COR-L47 (cell line): Measurements from ENCODE around the gene VPS8.
A peak's percentile ranks its signal among the peaks of the same experiment; 100 is the strongest.
"Not testable (repeated sequence)": the region's sequence is repeated elsewhere in the genome, so short reads cannot be mapped to it uniquely, and the experiment has no call there.

ENCODE experiments used
- DNase-seq: peaks from one replicate; lab custom pipeline; 2025; lab: John Stamatoyannopoulos, UW

Gene VPS8

DNA sequence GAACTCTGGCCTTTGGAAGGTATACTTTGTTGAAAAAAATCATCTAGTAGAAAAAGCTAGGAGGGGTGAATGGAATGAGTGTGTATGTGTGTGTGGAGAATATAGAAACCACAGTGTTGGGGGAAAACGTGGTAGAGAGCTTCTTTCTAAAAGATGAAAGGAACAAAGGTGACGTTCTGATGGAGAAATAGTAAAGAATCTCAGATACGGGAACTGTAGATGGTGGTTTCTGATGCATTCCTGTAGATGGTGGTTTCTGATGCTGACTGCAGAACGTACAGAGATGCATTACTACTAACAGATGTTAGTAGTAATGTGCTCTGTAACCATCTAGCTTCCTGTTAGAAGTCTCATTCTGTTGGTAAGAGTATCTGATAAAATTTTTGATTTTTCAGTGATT lies 60.2 kb downstream of the VPS8 start:
- DNase-seq = no peak

DNA sequence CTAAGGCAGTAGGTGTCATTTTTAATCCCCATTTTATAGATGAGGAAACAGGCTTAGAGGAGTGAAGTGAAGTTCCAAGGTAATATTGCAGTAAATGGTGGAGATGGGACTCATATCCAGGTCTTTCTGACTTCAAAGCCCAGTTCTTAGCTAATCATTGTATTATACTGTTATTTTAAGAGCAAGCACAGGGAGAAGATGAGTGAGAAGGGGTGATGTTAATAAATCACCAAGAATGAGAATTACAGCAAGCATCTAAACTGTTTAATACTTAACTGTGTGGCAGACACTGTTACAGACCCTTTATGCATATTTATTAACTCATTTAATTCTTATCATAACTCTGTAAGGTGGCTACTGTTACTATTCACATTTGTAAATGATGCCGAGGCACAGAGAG lies 61.2 kb downstream of the VPS8 start:
- DNase-seq = no peak

DNA sequence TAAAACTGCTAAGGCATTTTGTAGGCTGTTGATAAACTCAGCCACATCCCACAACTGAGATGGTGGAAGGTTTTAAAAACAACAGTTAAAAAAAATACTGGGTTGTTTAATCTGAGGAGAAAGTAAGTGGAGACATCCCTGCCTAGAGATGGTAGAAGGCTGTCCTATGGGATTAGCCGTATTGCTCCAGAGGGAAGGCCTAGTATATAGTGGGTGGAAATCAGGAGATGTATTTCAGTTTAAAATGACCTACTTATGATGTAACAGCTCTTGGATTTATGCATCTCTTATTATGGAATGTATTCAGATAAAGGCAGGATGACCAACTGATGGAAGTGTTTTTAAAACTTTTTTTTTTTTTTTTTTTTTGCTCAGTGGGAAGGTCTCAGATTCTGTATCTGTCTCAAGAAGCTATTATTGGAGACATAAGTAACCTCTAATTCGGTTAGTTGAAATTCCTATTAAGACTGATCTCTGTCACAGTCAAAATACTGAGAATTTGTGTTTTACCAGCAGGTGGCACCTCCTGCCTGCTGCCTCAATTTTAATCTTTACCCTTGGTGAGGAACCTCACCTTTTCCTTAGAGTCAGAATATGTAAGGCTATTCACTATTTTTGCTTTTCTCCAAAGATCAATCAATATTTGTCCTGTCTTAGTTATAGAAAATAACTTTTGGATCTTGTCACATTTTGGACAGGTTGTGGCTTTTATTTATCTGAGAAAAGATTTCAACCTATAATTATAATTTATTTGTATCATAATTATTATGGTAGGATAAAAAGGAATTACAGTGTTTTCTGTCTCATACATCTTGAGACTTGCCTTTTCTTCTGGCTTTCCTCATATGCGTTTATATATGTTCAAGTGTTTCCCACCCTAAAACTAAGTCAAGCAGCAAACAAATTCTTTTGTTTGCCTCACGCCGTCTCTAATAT lies 63.0 kb downstream of the VPS8 start:
- DNase-seq = peak; percentile 61

DNA sequence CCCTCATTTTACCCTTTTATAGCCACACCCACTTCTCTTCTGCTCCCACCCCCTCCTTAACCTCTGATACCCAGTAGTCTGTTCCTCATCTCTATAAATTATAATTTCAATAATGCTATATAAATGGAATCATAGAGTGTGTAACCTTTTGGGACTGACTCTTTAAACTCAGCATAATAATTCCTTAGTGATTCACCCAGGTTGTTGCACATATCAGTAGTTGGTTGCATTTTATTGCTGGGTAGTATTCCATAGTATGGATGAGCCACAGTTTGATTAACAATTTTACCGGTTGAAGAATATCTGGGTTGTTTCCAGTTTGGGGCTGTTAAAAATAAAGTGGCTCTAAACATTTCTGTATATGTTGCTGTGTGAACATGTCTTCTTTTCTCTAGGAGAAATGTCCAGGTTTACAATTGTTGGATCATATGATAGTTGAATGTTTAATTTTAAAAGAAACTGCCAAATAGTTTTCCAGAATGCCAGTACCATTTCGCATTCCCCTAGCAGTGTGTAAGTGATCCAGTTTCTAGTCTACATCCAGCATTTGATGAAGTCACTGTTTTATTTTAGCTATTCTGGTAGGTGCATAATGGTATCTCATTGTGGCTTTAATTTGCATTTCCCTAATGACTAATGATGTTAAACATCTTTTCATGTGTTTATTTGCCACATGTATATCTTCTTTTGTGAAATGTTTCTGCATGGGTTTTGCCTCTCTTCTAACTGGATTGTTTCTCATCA lies 68.5 kb downstream of the VPS8 start:
- DNase-seq = no peak

GRCh38 chr3:184884359-184885017 lies 72.5 kb downstream of the VPS8 start:
- DNase-seq = no peak

- no peak for DNase-seq
Measured at GRCh38 chr3:184885112-184885511, 73.1 kb downstream of the VPS8 start.

DNA sequence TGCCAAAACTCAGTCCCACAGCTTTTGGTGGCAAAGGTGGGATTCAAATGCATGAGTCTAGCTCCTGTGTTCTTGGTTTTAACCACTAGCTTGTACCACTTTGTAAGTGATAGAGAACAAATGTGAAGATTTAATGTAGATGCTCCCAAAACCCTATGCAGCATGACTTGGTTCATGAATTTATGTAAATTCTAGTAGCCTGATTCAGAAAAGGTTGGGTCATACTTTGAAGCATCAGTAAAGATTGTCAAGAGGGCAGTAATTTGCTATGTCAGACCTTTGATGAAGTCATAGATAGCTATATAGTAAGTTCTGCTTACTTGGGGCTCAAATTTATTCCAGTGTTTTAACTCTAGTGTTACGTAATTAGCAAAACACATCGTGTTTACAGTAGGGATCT lies 75.6 kb downstream of the VPS8 start:
- DNase-seq = no peak

GRCh38 chr3:184889312-184889904 lies 77.4 kb downstream of the VPS8 start:
- no peak for DNase-seq

GRCh38 chr3:184894051-184894450 lies 82.1 kb downstream of the VPS8 start:
- no peak for DNase-seq

- no peak for DNase-seq
Measured at GRCh38 chr3:184895350-184895749, 83.4 kb downstream of the VPS8 start.

DNA sequence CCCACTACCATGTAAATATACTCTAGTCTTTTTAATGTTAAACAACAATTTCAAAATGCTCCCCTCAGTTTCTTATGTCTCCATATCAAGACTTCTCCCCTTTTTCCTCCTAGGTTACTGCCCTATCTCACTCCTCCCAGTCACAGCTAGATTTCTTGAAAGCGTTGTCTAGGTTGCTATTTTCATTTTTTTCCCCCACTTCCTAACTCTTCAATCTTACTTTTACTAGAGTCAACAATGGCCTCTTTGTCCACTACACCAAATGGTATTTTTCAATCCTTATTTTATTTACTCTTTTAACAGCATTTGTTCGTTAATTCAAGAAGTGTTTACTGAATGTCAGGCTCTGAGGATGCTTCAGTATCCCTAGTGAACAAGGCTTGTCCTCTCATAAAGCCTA lies 84.4 kb downstream of the VPS8 start:
- DNase-seq = no peak

- no peak for DNase-seq
Measured at GRCh38 chr3:184899953-184900595, 88.1 kb downstream of the VPS8 start.

DNA sequence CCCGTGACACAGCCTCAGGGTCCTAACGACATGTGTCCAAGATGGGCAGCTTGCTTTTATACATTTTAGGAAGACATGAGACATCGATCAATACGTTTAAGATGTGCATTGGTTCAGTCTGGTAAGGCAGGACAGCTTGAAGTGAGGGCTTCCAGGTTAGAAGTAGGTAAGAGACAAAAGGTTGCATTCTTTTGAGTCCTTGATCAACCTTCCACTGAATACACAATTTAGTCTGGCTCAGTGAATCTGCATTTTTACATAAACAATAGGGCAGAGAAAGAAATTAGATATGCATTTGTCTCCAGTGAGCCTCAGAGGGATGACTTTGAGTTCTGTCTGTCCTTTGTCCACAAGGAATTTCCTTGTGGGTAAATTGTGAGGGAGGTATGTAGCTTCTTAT lies 95.1 kb downstream of the VPS8 start:
- not testable (repeated sequence) for DNase-seq

DNA sequence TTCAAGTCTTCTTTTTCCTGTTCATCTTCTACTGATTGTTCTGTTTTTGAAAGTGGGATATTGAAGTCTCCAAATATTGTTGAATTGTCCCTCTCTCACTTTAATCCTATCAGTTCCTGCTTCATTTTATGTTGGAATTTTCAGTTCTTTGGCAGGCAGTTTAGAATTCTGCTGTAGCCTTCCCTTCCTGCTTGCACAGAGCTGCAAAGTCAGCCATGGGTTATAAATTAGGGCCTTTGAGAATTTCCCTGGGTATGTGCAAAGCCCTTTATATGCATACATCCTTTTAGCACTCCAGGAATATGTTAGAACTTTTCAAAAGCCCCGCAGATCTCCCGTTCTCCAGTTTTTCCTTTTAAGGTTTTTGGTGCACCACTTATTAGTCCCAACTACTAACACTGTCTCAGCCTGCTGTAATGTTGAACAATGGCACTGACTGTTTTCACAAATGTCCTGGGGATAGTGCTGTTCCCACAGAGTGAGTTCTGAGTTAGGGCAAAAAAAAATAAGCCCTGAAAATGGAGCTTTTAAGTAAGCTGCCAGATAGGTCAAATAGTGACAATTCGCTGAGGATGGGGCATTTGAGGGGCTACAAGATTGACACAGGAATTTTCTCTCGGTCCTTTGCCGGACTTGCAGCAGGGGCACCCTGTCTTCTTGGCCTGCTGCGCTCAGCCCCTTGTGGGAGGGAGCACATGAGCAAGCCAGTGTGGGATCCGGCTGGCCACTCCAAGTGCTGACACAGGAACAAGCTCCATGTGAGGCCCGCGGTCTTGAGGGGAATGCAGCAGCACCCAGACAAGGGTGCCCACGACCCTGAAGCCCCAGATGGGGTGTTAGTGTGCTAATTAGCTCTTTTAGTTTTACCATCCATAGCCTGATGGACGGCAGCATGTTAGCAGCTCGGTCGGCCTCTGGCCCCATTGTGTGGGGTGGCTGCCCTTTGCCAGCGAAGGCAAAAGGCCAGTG lies 96.0 kb downstream of the VPS8 start:
- no peak for DNase-seq

DNA sequence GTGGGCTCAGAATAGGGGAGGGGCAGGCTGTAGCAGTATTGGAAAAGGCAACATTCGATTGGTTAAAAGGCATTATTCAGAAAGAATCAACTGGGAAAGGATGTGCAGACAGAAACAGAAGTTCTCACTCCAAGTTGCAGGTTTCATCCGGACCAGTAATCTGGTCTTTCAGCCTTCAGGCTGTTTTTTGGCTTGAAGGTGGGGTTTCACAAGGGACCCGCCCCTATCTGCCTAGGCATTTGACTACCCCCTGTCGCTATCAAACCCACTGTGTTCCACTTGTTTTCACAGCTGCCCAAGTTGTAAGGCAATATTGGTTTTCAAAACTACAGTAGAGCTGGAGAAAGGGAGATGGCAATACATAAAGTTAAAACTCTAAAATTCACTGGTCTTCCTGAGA lies 96.9 kb downstream of the VPS8 start:
- DNase-seq = no peak

DNA sequence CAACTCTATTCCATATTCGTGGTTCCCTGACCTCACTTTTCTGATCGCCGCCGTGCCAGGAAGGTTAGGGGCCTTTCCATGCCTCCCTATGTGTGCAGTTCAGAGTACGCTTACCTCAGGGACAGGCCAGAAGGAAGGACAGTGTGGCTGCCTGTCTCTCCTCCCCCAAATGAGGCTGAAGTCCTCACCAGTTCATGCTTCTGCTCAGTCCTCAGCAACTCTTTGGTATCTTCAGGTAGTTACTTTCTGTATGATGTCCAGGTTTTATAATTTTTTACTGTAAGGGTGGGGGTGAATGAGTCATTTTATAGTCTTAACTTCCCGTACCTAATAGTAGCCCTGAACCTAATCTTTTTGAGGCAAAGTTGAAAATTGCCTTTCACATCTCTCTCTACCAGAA lies 98.7 kb downstream of the VPS8 start:
- no peak for DNase-seq

GRCh38 chr3:184911570-184911969 lies 99.6 kb downstream of the VPS8 start:
- DNase-seq = no peak

- no peak for DNase-seq
Measured at GRCh38 chr3:184912163-184912562, 100.2 kb downstream of the VPS8 start.

- no peak for DNase-seq
Measured at GRCh38 chr3:184914628-184915027, 102.7 kb downstream of the VPS8 start.

GRCh38 chr3:184918750-184919149 lies 106.8 kb downstream of the VPS8 start:
- no peak for DNase-seq

DNA sequence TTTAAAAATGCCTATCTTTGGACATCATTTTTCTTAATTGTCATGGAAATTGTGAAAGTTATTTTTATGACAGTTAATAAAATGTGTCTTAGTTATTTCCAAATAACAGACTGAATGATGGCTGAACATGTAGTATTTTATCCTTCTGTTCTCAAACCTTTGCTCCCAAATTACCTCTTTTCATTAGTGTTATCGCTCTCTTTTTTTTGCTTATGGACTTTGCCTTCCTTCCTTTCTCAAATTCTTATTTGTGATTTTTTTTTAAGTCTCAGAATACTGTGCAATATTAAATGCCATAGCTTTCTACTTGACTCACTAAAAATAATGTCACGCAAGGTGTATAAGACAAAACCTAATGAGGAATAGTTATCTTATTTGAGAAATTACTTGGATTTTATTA lies 107.7 kb downstream of the VPS8 start:
- no peak for DNase-seq
